HepG2 (cell line): ENCODE results near the gene PGAP1. TPM values are rescaled to one million over a fixed set of nuclear protein-coding genes. Genes with fewer than 3 reads are reported as not detected.

Experiments used
- CCAR2 ChIP-seq: fragments of 200-400 bp; formaldehyde crosslinking; optimal IDR thresholded peaks from 2 replicates; pipeline ENCODE3; 2018; ENCODE audit warnings: low read depth, mild to moderate bottlenecking, low read length, moderate library complexity
- DPF2 ChIP-seq: sonication (generic); formaldehyde crosslinking; IDR thresholded peaks from 2 replicates; pipeline ENCODE4 v1.4.0; 2020; ENCODE audit warnings: mild to moderate bottlenecking, low read depth, missing genetic modification reagents, borderline replicate concordance
- HCFC1 ChIP-seq: fragments of 150-350 bp; IDR thresholded peaks from 2 replicates; pipeline ENCODE4 v1.6.1; 2014; ENCODE audit warnings: low read depth, low read length
- MBNL3 ChIP-seq: fragments of 250-450 bp; sonication (Bioruptor Pico); conservative IDR thresholded peaks from 2 replicates; pipeline ENCODE4 v1.8.0; 2022; ENCODE audit warnings: mild to moderate bottlenecking, inconsistent platforms
- MEIS1 ChIP-seq: sonication (generic); formaldehyde crosslinking; IDR thresholded peaks from 2 replicates; pipeline ENCODE4 v1.9.0; 2021; ENCODE audit warnings: mild to moderate bottlenecking, missing genetic modification reagents, moderate library complexity, borderline replicate concordance
- NFIB ChIP-seq: sonication (generic); formaldehyde crosslinking; IDR thresholded peaks from 2 replicates; pipeline ENCODE4 v1.9.0; 2021; ENCODE audit warnings: missing genetic modification reagents, mild to moderate bottlenecking, borderline replicate concordance
- NFKB2 ChIP-seq: sonication (generic); formaldehyde crosslinking; IDR thresholded peaks from 2 replicates; pipeline ENCODE4 v1.4.0; 2020; ENCODE audit warnings: missing genetic modification reagents, borderline replicate concordance
- REL ChIP-seq: sonication (generic); formaldehyde crosslinking; conservative IDR thresholded peaks from 2 replicates; pipeline ENCODE4 v1.8.0; 2022; ENCODE audit warnings: mild to moderate bottlenecking, missing genetic modification reagents, moderate library complexity
- TBP ChIP-seq: sonication (generic); formaldehyde crosslinking; IDR thresholded peaks from 2 replicates; pipeline ENCODE4 v1.5.0; 2020; ENCODE audit warnings: missing genetic modification reagents
- ZNF572 ChIP-seq: sonication (generic); formaldehyde crosslinking; IDR thresholded peaks from 2 replicates; pipeline ENCODE4 v1.5.1; 2020; ENCODE audit warnings: mild to moderate bottlenecking, missing genetic modification reagents
- polyA plus RNA-seq, 8 experiments: library from polyadenylated mRNA; depleted of rRNA in 3 of 8; stranded (reverse) in 7 of 8; unstranded in 1 of 8; fragments of >200 nt; fragmentation: Illumina TruSeq in 4 of 8; extraction: Trizol in 4 of 8; gene quantifications; 2 replicates each; pipeline versions ENCODE4 v1.2.1 to v1.2.3, GENCODE V29; 2011 to 2016; ENCODE audit warnings: low read depth in 4 of 8, missing spikeins in 1 of 8, mixed read lengths in 1 of 8; ENCODE audit not compliant: insufficient read depth in 1 of 8
- total RNA-seq, 5 experiments: library from RNA; depleted of rRNA; stranded (reverse); fragments of >200 nt; fragmentation: Illumina TruSeq; extraction: Trizol; gene quantifications; 2 replicates each; pipeline ENCODE4 v1.2.3, GENCODE V29; 2016; ENCODE audit warnings: low read depth in 1 of 5
- TF ChIP-seq, protein P1 (sequence below): sonication (generic); formaldehyde crosslinking; IDR thresholded peaks from one replicate; pipeline ENCODE4 v1.5.1; 2020; ENCODE audit warnings: mild to moderate bottlenecking, missing genetic modification reagents; ENCODE audit errors: not compliant biosample characterization
- TF ChIP-seq, protein P2 (sequence below): sonication (generic); formaldehyde crosslinking; IDR thresholded peaks from 2 replicates; pipeline ENCODE4 v1.4.0; 2020; ENCODE audit warnings: missing genetic modification reagents
- TF ChIP-seq, protein P3 (sequence below): sonication (generic); formaldehyde crosslinking; IDR thresholded peaks from 2 replicates; pipeline ENCODE4 v1.4.0; 2020; ENCODE audit warnings: missing genetic modification reagents, borderline replicate concordance
- TF ChIP-seq, protein P4 (sequence below): sonication (generic); formaldehyde crosslinking; IDR thresholded peaks from 2 replicates; pipeline ENCODE4 v1.4.0; 2020; ENCODE audit warnings: missing genetic modification reagents

PGAP1 gene
- total and polyA plus RNA-seq, 2 of the 13 experiments (the other 11 are each of a cell fraction or from before 2014, with no cell fraction given) = 4.1 to 6.4 TPM

DNA sequence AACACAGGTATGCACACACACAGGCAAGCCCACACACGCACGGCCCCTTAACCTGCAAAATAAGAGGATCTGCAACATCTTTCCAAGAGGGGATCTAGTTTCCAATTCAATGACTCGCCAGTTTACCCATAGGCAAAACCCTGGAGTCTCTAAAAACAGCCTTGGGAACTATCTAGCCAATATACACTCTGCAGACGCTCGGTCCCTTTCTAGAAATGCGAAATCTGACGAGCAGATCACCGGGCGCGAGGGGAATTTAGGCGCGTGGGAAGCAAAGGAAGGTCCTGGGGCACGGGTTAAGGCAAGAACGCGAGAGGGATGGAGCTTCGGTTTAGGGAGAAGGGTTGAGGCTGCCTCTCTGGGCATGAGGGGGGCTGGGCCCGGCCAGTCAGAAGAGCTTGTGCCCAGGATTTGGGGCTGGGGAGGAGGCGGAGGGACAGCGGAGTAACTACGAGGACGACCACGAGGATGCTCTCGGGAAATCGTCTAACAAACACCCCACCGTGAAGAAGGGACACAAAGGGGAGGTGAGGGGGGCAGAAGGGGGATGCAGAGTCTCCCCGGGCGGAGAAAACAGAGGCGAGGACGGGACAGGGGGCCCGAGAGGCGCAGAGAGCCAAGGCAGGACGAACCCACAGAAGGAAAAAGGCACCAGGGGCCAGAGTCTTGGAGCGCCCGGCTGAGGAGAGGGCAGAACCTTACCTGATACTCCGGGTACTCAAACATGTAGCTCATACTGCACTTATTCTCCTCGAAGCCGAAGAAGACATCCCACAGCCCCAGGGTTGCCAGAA is 542 bp downstream of the PGAP1 start (continued):
- TF ChIP-seq REL (no peak), DPF2 (no peak), MBNL3 (no peak), NFIB (CRISPR knock-in tag) (0 out of 2 replicates have a peak, but pooled peaks have one; percentile 79), NFKB2 (no peak), HCFC1 (no peak), CCAR2 (peak; percentile 45), MEIS1 (CRISPR knock-in tag) (no peak), ZNF572 (no peak), TBP (CRISPR knock-in tag) (no peak)
- TF ChIP-seq, protein P1, sequence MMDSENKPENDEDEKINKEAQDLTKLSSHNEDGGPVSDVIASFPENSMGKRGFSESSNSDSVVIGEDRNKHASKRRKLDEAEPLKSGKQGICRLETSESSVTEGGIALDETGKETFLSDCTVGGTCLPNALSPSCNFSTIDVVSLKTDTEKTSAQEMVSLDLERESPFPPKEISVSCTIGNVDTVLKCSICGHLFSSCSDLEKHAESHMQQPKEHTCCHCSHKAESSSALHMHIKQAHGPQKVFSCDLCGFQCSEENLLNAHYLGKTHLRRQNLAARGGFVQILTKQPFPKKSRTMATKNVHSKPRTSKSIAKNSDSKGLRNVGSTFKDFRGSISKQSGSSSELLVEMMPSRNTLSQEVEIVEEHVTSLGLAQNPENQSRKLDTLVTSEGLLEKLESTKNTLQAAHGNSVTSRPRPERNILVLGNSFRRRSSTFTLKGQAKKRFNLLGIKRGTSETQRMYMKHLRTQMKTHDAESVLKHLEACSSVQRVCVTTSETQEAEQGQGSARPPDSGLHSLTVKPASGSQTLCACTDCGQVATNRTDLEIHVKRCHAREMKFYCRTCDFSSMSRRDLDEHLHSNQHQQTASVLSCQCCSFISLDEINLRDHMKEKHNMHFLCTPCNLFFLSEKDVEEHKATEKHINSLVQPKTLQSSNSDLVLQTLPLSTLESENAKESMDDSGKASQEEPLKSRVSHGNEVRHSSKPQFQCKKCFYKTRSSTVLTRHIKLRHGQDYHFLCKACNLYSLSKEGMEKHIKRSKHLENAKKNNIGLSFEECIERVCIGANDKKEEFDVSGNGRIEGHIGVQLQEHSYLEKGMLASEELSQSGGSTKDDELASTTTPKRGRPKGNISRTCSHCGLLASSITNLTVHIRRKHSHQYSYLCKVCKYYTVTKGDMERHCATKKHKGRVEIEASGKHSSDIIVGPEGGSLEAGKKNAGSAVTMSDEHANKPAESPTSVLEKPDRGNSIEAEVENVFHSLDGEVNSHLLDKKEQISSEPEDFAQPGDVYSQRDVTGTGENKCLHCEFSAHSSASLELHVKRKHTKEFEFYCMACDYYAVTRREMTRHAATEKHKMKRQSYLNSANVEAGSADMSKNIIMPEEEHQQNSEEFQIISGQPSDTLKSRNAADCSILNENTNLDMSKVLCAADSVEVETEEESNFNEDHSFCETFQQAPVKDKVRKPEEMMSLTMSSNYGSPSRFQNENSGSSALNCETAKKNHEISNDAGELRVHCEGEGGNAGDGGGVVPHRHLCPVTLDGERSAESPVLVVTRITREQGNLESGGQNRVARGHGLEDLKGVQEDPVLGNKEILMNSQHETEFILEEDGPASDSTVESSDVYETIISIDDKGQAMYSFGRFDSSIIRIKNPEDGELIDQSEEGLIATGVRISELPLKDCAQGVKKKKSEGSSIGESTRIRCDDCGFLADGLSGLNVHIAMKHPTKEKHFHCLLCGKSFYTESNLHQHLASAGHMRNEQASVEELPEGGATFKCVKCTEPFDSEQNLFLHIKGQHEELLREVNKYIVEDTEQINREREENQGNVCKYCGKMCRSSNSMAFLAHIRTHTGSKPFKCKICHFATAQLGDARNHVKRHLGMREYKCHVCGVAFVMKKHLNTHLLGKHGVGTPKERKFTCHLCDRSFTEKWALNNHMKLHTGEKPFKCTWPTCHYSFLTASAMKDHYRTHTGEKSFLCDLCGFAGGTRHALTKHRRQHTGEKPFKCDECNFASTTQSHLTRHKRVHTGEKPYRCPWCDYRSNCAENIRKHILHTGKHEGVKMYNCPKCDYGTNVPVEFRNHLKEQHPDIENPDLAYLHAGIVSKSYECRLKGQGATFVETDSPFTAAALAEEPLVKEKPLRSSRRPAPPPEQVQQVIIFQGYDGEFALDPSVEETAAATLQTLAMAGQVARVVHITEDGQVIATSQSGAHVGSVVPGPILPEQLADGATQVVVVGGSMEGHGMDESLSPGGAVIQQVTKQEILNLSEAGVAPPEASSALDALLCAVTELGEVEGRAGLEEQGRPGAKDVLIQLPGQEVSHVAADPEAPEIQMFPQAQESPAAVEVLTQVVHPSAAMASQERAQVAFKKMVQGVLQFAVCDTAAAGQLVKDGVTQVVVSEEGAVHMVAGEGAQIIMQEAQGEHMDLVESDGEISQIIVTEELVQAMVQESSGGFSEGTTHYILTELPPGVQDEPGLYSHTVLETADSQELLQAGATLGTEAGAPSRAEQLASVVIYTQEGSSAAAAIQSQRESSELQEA (CRISPR knock-in tag) = no peak
- TF ChIP-seq, protein P2, sequence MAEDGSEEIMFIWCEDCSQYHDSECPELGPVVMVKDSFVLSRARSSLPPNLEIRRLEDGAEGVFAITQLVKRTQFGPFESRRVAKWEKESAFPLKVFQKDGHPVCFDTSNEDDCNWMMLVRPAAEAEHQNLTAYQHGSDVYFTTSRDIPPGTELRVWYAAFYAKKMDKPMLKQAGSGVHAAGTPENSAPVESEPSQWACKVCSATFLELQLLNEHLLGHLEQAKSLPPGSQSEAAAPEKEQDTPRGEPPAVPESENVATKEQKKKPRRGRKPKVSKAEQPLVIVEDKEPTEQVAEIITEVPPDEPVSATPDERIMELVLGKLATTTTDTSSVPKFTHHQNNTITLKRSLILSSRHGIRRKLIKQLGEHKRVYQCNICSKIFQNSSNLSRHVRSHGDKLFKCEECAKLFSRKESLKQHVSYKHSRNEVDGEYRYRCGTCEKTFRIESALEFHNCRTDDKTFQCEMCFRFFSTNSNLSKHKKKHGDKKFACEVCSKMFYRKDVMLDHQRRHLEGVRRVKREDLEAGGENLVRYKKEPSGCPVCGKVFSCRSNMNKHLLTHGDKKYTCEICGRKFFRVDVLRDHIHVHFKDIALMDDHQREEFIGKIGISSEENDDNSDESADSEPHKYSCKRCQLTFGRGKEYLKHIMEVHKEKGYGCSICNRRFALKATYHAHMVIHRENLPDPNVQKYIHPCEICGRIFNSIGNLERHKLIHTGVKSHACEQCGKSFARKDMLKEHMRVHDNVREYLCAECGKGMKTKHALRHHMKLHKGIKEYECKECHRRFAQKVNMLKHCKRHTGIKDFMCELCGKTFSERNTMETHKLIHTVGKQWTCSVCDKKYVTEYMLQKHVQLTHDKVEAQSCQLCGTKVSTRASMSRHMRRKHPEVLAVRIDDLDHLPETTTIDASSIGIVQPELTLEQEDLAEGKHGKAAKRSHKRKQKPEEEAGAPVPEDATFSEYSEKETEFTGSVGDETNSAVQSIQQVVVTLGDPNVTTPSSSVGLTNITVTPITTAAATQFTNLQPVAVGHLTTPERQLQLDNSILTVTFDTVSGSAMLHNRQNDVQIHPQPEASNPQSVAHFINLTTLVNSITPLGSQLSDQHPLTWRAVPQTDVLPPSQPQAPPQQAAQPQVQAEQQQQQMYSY (CRISPR knock-in tag) = no peak
- TF ChIP-seq, protein P3, sequence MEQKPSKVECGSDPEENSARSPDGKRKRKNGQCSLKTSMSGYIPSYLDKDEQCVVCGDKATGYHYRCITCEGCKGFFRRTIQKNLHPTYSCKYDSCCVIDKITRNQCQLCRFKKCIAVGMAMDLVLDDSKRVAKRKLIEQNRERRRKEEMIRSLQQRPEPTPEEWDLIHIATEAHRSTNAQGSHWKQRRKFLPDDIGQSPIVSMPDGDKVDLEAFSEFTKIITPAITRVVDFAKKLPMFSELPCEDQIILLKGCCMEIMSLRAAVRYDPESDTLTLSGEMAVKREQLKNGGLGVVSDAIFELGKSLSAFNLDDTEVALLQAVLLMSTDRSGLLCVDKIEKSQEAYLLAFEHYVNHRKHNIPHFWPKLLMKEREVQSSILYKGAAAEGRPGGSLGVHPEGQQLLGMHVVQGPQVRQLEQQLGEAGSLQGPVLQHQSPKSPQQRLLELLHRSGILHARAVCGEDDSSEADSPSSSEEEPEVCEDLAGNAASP (CRISPR knock-in tag) = no peak
- TF ChIP-seq, protein P4, sequence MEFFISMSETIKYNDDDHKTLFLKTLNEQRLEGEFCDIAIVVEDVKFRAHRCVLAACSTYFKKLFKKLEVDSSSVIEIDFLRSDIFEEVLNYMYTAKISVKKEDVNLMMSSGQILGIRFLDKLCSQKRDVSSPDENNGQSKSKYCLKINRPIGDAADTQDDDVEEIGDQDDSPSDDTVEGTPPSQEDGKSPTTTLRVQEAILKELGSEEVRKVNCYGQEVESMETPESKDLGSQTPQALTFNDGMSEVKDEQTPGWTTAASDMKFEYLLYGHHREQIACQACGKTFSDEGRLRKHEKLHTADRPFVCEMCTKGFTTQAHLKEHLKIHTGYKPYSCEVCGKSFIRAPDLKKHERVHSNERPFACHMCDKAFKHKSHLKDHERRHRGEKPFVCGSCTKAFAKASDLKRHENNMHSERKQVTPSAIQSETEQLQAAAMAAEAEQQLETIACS (CRISPR knock-in tag) = no peak
